A549 (cell line): Measurements from ENCODE around the gene RBM44. TPM values are rescaled to one million over a fixed set of nuclear protein-coding genes. Genes with fewer than 3 reads are reported as not detected.

Source experiments
- ATAC-seq, 2 experiments: fragments of 200-7000 bp in 1 of 2; fragments of >200 bp in 1 of 2; cut with Nextera tagmentation in 1 of 2; cut with Tn5 transposase in 1 of 2; 3 replicates each; pipeline versions ENCODE4 v1.8.0 to v1.9.1; 2018 to 2020; ENCODE audit warnings: mild to moderate bottlenecking in 1 of 2, moderate library complexity in 1 of 2
- CTCF ChIA-PET: fragments of 300-600 bp; sonication (Branson Sonifier 250); formaldehyde crosslinking; extraction: SDS; loops from one replicate; lab custom pipeline; 2021; ENCODE audit warnings: antibody characterized with exemption, inconsistent platforms; lab: Yijun Ruan, JAX
- POLR2A ChIA-PET: fragments of 350-600 bp; formaldehyde crosslinking; extraction: SDS; loops from one replicate; lab custom pipeline; 2021; ENCODE audit warnings: antibody characterized with exemption, inconsistent platforms; lab: Yijun Ruan, JAX
- DNase-seq, 2 experiments: peaks; one replicate each; pipeline versions ENCODE4 v3.0.0 to v3.0.0-alpha.2; 2011 to 2016; ENCODE audit warnings: low read depth in 1 of 2, low spot score in 1 of 2
- FAIRE-seq: peaks from 2 replicates; lab custom pipeline; 2011; peaks lifted over from hg19 to GRCh38; lab: Jason Lieb, UNC
- H3K27ac ChIP-seq, 2 experiments: fragments of >200 bp; sonication (Bioruptor Twin); formaldehyde crosslinking; 3 replicates each; pipeline ENCODE4 v1.5.1; 2016 to 2017
- H3K4me1 ChIP-seq: fragments of >200 bp; sonication (Bioruptor Twin); formaldehyde crosslinking; 3 replicates; pipeline ENCODE4 v1.6.1; 2016
- H3K4me2 ChIP-seq: fragments of >200 bp; sonication (Bioruptor Twin); formaldehyde crosslinking; 3 replicates; pipeline ENCODE4 v1.6.1; 2016
- H3K4me3 ChIP-seq: fragments of >200 bp; sonication (Bioruptor Twin); formaldehyde crosslinking; 3 replicates; pipeline ENCODE4 v1.5.1; 2016
- H3K9me3 ChIP-seq: fragments of >200 bp; sonication (Bioruptor Twin); formaldehyde crosslinking; 3 replicates; pipeline ENCODE4 v1.6.1; 2016
- ATOH8 ChIP-seq: fragments of 250-450 bp; sonication (Bioruptor Pico); IDR thresholded peaks from 2 replicates; pipeline ENCODE4 v1.5.0; 2020; ENCODE audit warnings: low read depth, mild to moderate bottlenecking, moderate library complexity
- CHD4 ChIP-seq: fragments of 200-600 bp; sonication (generic); IDR thresholded peaks from 2 replicates; pipeline ENCODE4 v1.6.1; 2016; ENCODE audit warnings: antibody characterized with exemption, mild to moderate bottlenecking, borderline replicate concordance
- EHMT2 ChIP-seq: fragments of 200-600 bp; sonication (generic); IDR thresholded peaks from 2 replicates; pipeline ENCODE4 v1.6.1; 2016; ENCODE audit warnings: antibody characterized with exemption, low read depth, mild to moderate bottlenecking, moderate library complexity
- ELK1 ChIP-seq: fragments of 150-350 bp; IDR thresholded peaks from 2 replicates; pipeline ENCODE4 v1.6.1; 2014; ENCODE audit warnings: low read depth, mild to moderate bottlenecking, low read length
- ESRRA ChIP-seq: fragments of 150-350 bp; IDR thresholded peaks from 2 replicates; pipeline ENCODE4 v1.6.1; 2014; ENCODE audit warnings: mild to moderate bottlenecking, low read length, borderline replicate concordance
- HES2 ChIP-seq: fragments of >200 bp; sonication (Bioruptor Twin); formaldehyde crosslinking; IDR thresholded peaks from 2 replicates; pipeline ENCODE4 v1.6.1; 2016
- HEYL ChIP-seq: fragments of 250-450 bp; sonication (Bioruptor Pico); IDR thresholded peaks from 2 replicates; pipeline ENCODE4 v1.8.0; 2021; ENCODE audit warnings: mild to moderate bottlenecking, moderate library complexity
- JUNB ChIP-seq: fragments of >200 bp; sonication (Bioruptor Twin); formaldehyde crosslinking; IDR thresholded peaks from 2 replicates; pipeline ENCODE4 v1.6.1; 2016
- KDM5A ChIP-seq: fragments of 200-600 bp; sonication (generic); IDR thresholded peaks from 2 replicates; pipeline ENCODE4 v1.6.1; 2016; ENCODE audit warnings: antibody characterized with exemption, mild to moderate bottlenecking
- MAZ ChIP-seq: fragments of 150-350 bp; IDR thresholded peaks from 2 replicates; pipeline ENCODE4 v1.6.1; 2014; ENCODE audit warnings: antibody characterized with exemption, low read depth, low read length, borderline replicate concordance
- NPAS2 ChIP-seq: fragments of 250-450 bp; sonication (Bioruptor Pico); IDR thresholded peaks from 2 replicates; pipeline ENCODE4 v1.8.0; 2022; ENCODE audit warnings: mild to moderate bottlenecking, moderate library complexity, borderline replicate concordance
- NR3C1 ChIP-seq: fragments of >200 bp; sonication (Bioruptor Twin); formaldehyde crosslinking; IDR thresholded peaks from 3 replicates; pipeline ENCODE4 v1.6.1; 2017
- POLR2AphosphoS2 ChIP-seq: conservative IDR thresholded peaks from 2 replicates; pipeline ENCODE4 v1.6.1; 2012; ENCODE audit warnings: low read length, improper control_type of control experiment, inconsistent platforms
- RAD21 ChIP-seq, 2 experiments: fragments of >200 bp in 1 of 2; sonication (Bioruptor Twin) in 1 of 2; formaldehyde crosslinking in 1 of 2; IDR thresholded peaks in 1 of 2; conservative IDR thresholded peaks in 1 of 2; 2 replicates in 1 of 2; 3 replicates in 1 of 2; pipeline ENCODE4 v1.6.1; 2012 to 2018; ENCODE audit warnings: inconsistent platforms in 1 of 2
- RCOR1 ChIP-seq: fragments of 150-350 bp; IDR thresholded peaks from 2 replicates; pipeline ENCODE4 v1.6.1; 2014; ENCODE audit warnings: antibody characterized with exemption, low read length, low read depth
- REST ChIP-seq: fragments of 200-600 bp; sonication (generic); IDR thresholded peaks from 2 replicates; pipeline ENCODE4 v1.6.1; 2016; ENCODE audit warnings: antibody characterized with exemption, mild to moderate bottlenecking, moderate library complexity
- RFX5 ChIP-seq: fragments of 450-650 bp; IDR thresholded peaks from 2 replicates; pipeline ENCODE4 v1.7.1; 2014; ENCODE audit warnings: antibody characterized with exemption, mild to moderate bottlenecking, moderate library complexity
- TP53 ChIP-seq: fragments of 250-450 bp; sonication (Bioruptor Pico); IDR thresholded peaks from 2 replicates; pipeline ENCODE4 v1.5.0; 2021; ENCODE audit warnings: mild to moderate bottlenecking, moderate library complexity
- ZFP36 ChIP-seq: fragments of 450-650 bp; IDR thresholded peaks from 2 replicates; pipeline ENCODE4 v1.6.1; 2014; ENCODE audit warnings: borderline replicate concordance; ENCODE audit not compliant: partially characterized antibody
- WGBS: methylation state at CpG from one replicate; pipeline ENCODE4 v1.1.6; 2017; ENCODE audit errors: missing lambda C conversion rate; 5-methylcytosine and 5-hydroxymethylcytosine counted together
- polyA plus RNA-seq, 4 experiments: library from polyadenylated mRNA; depleted of rRNA in 3 of 4; stranded (reverse); fragments of >200 nt; fragmentation: RNase III in 1 of 4; extraction: RNeasy Plus Mini Kit Qiagen cat#74134 plus additional on column Dnase treatment in 1 of 4; gene quantifications; 2 replicates in 3 of 4; 3 replicates in 1 of 4; pipeline ENCODE4 v1.2.3, GENCODE V29; 2011 to 2017

Gene RBM44
- polyA plus RNA-seq, 2 of the 4 experiments (the other 2 are of a cell fraction) = 0.30 to 0.87 TPM

- TF ChIP-seq REST (no peak), RCOR1 (no peak)
These were observed 80.5 kb downstream of the RBM44 start (continued) for GRCh38 chr2:237879058-237879430.

GRCh38 chr2:237879991-237880560 lies 81.5 kb downstream of the RBM44 start:
- POLR2A ChIA-PET = no interaction called here
- 86% methylated on average over 12 of the region's 12 CpGs for WGBS

GRCh38 chr2:237882510-237883481 lies 84.2 kb downstream of the RBM44 start:
- no peaks in the 10 kb centered on the region for H3K9me3 ChIP-seq
- TF ChIP-seq ESRRA (no peak), TP53 (CRISPR knock-in tag) (no peak), POLR2AphosphoS2 (no peak), HES2 (no peak)
- TF ChIP-seq, all 56 proteins: peak for 0
- DNase-seq (no peak), FAIRE-seq (no peak), ATAC-seq (no peak)
- H3K4me1 ChIP-seq = no peaks in the 10 kb centered on the region; the same call in 2 of the 3 replicates
- H3K4me2 ChIP-seq = no peak overlapping the region
- ChIA-PET POLR2A (no interaction called here), CTCF (interaction anchor here (1.2 to 2.6 kb wide), 2 partner anchors 19 to 24 kb away, joined by 3 to 7 read pairs; no protein-coding TSS in a partner anchor)
- WGBS = 76% methylated on average over 11 of the region's 20 CpGs
- no peak overlapping the region for H3K27ac ChIP-seq
- no peak overlapping the region for H3K4me3 ChIP-seq

More at GRCh38 chr2:237879991-237880560, 81.5 kb downstream of the RBM44 start:
- DNase-seq (no peak), FAIRE-seq (no peak), ATAC-seq (no peak)
- no peak overlapping the region for H3K4me2 ChIP-seq
- H3K9me3 ChIP-seq = no peaks in the 10 kb centered on the region
- peaks cover 6% of the 10 kb centered on the region for H3K4me1 ChIP-seq
- CTCF ChIA-PET = no interaction called here
- H3K4me3 ChIP-seq = no peak overlapping the region
- TF ChIP-seq KDM5A = no peak
- TF ChIP-seq EHMT2 = no peak
- TF ChIP-seq RAD21 (conservative IDR thresholded peaks at IDR 0.05 in 1 of 2, IDR thresholded peaks at IDR 0.05 in 1 of 2) = no peak
- no peak for TF ChIP-seq NR3C1
- no peak for TF ChIP-seq HEYL (CRISPR knock-in tag)
- no peak for TF ChIP-seq MAZ
- no peak for TF ChIP-seq ATOH8 (CRISPR knock-in tag)
- no peak for TF ChIP-seq ESRRA
- no peak for TF ChIP-seq RFX5
- no peak for TF ChIP-seq ZFP36
- no peak for TF ChIP-seq NPAS2 (CRISPR knock-in tag)
- no peak for TF ChIP-seq JUNB
- no peak for TF ChIP-seq ELK1
- no peak for TF ChIP-seq CHD4
- TF ChIP-seq, all 56 proteins: peak for 0
- H3K27ac ChIP-seq = no peak overlapping the region
